Measurements from ENCODE around the gene SSTR3.
"Not testable (repeated sequence)": the region's sequence is repeated elsewhere in the genome, so short reads cannot be mapped to it uniquely, and the experiment has no call there.

SSTR3 gene

DNA sequence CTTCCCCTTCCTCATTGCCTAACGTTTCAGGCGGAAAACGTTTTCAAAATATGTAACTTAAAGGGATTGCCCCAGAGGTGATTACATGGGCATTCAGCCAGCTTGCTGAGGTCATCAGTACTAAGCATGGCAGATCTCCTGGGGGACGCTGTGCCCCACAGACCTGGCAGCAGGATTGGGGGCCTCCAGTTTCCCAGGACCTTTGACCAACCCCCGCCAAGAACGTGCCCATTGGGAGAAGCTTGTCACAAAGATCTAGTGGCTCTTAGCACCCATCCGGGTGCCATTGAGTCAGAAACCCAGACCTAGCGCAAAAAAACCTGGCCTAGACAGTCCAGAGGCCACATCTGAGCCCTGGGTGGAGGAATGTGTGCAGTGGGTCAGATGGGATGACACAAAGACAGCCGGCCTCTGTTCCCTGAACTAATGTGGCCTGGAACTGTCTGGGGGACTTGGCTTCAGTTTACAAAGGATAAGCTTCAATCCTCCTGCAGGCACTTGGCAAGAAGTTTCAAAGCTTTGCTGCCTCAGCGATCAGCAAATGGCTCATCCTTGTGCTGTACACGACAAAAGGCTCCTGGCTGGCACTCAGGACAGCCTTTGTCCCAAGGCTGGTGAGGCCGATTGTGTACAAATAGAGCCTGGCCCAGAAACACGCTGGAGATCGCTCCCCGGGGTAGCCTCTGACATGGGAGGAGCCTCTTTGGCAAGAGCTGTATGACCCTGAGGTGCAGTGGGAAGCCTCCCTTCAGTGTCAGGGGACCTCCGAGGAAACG, 33.7 kb downstream of the SSTR3 start:
- DNase-seq, result no peak
- Mint-ChIP-seq H3K4me3 (no peak overlapping the region), H3K27ac (no peak overlapping the region), H3K4me1 (peaks cover 50% of the 10 kb centered on the region), H3K9me3 (no peaks in the 10 kb centered on the region), H3K27me3 (no peaks in the 10 kb centered on the region)
- no peak for ATAC-seq

DNA sequence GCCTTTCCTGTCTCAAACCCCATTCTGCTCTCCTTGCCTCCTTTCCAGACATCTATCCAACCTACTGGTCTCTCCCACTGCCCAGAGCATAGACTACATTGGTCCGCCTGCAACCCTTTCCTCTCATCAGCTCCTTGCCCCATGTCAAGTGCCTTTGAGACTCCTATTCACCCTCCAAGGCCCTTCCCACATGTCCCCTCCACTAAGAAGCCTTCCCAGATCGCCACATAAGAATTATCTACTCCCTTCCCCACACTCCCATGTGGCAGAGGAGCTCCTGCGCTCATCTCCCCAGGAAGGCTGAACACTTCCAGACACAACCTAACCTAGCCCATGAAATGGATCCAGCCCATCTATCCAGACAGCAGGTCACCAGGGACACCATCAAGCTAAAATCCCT, 34.5 kb downstream of the SSTR3 start:
- DNase-seq (no peak), ATAC-seq (no peak)
- Mint-ChIP-seq H3K27ac (peak overlapping the region; percentile 14 to 73), H3K4me1 (peaks cover 43% of the 10 kb centered on the region), H3K27me3 (no peaks in the 10 kb centered on the region), H3K9me3 (no peaks in the 10 kb centered on the region), H3K4me3 (no peak overlapping the region)

DNA sequence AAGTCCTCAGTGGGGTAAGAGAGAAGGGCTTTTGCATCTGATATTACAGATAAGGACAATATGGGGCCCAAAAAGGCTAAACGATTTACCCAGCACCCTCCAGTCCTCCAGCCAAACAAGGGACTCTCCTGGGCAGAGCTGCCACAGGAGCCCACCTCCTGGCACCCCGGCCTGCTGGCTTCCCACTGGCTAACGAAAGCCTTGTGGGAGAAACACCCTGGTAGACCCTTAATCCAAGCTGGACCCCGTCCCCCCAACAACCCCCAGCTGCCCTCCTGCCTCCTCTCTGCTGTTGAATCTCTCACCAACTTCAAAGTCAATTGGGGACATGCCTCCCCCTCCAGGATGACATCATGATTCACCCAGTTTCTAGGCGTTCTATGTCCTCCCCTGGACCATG, 35.1 kb downstream of the SSTR3 start:
- Mint-ChIP-seq H3K9me3 (no peaks in the 10 kb centered on the region), H3K4me3 (no peak overlapping the region), H3K4me1 (peaks cover 42% of the 10 kb centered on the region), H3K27me3 (no peaks in the 10 kb centered on the region), H3K27ac (peak overlapping the region in 1 of 2 donors; percentile 14)
- ATAC-seq (no peak), DNase-seq (no peak)

DNA sequence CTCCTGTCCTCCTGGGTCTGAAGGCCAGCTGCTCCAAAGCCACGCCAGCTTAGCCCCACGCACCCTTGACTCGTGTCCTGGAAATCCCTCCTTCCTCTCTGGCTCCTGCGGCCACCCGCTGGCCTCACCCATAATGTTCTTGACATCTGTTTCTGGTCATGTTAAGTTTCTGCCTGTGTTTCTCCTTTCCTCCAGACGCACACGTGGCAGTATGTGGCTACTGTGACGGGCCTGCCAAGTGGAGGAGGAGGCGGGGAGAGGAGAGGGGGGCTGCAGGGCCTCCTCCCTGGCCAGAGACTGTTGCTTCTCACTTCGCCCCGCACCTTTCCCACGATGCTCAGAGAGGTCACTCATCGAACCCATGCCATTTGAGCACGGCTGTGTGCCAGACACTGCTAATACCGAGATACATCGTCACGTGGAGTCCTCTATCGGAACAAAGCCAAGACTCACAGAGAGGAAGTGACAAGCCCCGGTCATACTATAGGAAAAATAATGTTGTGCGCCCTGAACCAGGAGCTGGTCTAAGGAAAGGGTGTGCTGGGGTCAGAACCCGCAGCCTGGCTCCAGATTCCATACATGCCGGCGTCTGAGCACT, 35.7 kb downstream of the SSTR3 start:
- Mint-ChIP-seq H3K4me3 (peak overlapping the region; percentile 40 to 47), H3K4me1 (peaks cover 36% of the 10 kb centered on the region), H3K9me3 (no peaks in the 10 kb centered on the region), H3K27ac (peak overlapping the region in 1 of 2 donors; percentile 83), H3K27me3 (no peaks in the 10 kb centered on the region)
- DNase-seq (no peak), ATAC-seq (peak; percentile 62)

DNA sequence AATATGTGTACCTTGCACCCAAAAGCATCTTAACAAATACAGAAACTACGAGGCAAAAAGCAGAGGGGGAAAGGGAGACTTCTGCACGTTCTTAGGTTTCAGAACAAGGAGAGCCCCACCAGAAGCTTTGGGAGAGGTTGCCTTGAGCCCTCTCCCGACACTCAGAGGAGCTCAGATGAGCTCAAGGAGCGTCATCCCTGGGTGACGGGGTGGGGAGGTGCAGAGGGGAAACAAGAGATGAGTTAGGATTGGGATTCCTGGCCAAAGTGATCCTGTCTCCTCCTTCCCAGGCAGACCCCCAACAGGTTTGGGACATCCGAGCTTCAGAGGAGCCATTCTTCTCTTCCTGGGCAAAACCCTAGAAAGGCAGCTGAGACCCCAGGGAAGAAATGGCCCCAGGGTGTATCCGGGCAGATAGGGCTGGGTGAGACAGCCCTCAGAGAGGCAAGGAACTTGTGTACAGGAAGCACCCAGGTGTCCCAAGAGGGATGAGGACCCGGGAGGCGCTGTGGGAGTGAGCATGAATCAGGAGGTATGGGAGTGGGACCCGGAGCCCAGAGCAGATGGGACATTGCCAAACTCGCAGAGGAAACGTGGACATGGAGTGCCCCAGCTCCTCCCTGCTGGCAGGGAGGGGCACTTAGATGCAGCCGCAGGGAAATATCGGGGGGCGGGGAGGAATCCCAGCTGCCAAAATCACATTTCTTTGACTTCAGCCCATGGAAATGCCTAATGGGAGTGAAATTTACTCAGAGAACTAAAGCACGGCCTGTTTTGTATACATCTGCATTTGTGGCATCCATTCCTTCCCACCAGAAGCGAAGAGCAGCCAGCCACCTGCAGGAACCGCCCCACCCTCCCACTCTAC, 36.6 kb downstream of the SSTR3 start:
- no peaks in the 10 kb centered on the region for H3K27me3 Mint-ChIP-seq
- no peak for DNase-seq
- H3K27ac Mint-ChIP-seq, result peak overlapping the region in 1 of 2 donors; percentile 48

DNA sequence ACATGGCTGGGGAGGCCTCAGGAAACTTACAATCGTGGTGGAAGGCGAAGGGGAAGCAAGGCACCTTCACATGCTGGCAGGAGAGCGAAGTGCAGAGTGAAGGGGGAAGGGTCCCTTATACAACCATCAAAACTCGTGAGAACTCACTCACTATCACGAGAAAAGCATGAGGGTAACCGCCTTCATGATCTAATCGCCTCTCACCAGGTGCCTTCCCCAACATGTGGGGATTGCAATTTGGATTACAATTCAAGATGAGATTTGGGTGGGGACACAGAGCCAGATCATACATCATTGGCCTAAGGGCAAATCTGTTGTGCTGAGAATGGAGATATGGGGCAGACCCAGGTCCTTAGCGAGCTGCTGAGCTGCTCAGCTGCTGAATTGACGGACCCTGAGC, 37.3 kb downstream of the SSTR3 start:
- Mint-ChIP-seq H3K4me3 (no peak overlapping the region), H3K27ac (peak overlapping the region in 1 of 2 donors; percentile 5), H3K9me3 (no peaks in the 10 kb centered on the region), H3K27me3 (no peaks in the 10 kb centered on the region), H3K4me1 (peaks cover 42% of the 10 kb centered on the region)
- DNase-seq (no peak), ATAC-seq (no peak)

More for the DNA sequence above, 36.6 kb downstream of the SSTR3 start:
- Mint-ChIP-seq H3K4me3 (no peak overlapping the region), H3K4me1 (peaks cover 42% of the 10 kb centered on the region), H3K9me3 (no peaks in the 10 kb centered on the region)
- no peak for ATAC-seq

DNA sequence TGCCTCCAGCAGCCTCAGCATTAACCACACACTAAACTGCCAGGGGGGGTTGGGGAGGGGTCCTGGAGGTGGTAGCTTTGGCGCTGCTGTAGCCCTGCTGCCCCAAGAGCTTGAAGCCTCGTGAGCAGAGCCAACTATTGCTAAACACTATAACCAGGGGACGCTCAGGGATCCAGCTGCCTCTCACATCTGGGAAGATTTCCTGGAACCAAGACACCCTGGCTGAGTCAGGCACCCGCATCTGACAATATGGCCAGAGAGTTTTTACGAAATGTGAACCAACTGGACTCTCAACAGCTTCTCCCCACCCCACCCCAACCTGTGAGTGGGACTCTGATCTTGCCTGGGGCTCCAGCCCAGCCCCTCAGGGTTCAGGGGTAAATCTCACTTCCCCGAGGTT, 38.6 kb downstream of the SSTR3 start:
- no peaks in the 10 kb centered on the region for H3K9me3 Mint-ChIP-seq
- DNase-seq (no peak), ATAC-seq (no peak)
- no peak overlapping the region for H3K27ac Mint-ChIP-seq
- H3K27me3 Mint-ChIP-seq, result no peaks in the 10 kb centered on the region
- peaks cover 54% of the 10 kb centered on the region for H3K4me1 Mint-ChIP-seq
- no peak overlapping the region for H3K4me3 Mint-ChIP-seq

DNA sequence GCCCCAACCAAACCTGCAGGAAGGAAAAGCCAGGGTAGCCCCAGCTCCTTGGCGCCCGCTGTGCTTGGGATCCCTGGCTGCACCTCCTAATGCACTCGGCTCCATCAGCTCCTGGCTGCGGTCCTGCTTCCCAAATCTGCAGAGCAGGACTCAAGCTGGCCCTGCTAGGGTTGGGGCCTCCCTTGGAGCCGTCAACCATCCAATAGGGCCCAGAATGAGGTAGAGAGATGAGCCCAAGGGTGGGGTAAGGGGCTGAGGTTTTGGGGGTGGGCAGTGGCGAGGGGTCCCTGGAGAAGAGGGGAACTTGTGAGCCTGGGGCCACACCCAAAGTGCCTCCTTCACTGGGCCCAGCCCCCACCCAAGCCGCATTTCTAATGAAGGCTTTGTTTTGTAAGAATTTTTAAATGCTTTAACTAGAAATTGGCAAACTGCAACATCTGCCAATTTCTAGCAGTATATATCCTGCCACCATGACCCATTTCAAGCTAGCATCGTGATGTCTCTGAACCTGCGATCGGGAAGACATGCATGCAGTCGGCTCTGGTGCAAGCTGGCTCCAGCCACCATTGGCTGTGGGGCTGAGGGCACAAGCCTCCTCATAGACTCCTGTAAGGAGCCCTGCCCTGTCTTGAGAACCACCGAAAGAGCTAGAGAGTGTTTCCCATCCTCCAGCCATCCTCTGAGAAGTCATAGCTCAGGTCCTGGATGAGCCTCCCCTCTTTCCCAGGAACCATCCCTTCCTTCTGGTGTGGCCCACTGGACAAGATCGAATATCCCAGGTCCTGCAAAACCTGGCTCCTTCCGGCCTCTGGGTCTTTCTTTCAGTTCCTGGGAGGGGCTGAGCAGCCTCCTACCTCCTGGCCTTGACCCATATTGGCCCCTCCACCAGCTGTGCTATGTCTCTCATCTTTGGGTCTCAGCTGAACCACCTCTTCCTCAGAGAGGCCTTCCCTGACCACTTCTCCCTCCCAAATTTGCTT, 39.7 kb downstream of the SSTR3 start:
- Mint-ChIP-seq H3K9me3 (no peaks in the 10 kb centered on the region), H3K4me1 (peaks cover 58% of the 10 kb centered on the region), H3K27ac (no peak overlapping the region), H3K27me3 (no peaks in the 10 kb centered on the region), H3K4me3 (no peak overlapping the region)
- DNase-seq (no peak), ATAC-seq (no peak)

DNA sequence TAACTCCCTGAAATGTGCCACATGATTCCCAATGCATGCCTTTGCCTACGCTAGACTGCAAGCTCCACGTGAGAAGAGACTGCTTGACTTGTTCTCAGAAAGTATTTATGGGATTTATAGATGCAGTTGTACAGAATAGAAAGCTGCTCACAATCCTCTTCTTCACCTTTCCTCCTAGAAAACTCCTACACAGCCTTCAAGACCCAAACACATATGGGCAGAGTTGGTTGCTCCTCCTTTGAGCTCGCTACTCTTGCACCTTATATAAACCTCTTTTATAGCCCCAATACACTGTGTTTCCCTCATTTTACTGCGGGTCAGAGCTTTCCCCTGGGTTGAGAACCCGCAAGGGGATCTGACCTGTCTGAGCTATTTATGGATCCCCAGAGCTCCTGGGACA, 40.6 kb downstream of the SSTR3 start:
- H3K27ac Mint-ChIP-seq, result no peak overlapping the region
- H3K9me3 Mint-ChIP-seq, result no peaks in the 10 kb centered on the region
- DNase-seq (no peak), ATAC-seq (no peak)
- no peak overlapping the region for H3K4me3 Mint-ChIP-seq
- no peaks in the 10 kb centered on the region for H3K27me3 Mint-ChIP-seq
- H3K4me1 Mint-ChIP-seq, result peaks cover 58% of the 10 kb centered on the region

DNA sequence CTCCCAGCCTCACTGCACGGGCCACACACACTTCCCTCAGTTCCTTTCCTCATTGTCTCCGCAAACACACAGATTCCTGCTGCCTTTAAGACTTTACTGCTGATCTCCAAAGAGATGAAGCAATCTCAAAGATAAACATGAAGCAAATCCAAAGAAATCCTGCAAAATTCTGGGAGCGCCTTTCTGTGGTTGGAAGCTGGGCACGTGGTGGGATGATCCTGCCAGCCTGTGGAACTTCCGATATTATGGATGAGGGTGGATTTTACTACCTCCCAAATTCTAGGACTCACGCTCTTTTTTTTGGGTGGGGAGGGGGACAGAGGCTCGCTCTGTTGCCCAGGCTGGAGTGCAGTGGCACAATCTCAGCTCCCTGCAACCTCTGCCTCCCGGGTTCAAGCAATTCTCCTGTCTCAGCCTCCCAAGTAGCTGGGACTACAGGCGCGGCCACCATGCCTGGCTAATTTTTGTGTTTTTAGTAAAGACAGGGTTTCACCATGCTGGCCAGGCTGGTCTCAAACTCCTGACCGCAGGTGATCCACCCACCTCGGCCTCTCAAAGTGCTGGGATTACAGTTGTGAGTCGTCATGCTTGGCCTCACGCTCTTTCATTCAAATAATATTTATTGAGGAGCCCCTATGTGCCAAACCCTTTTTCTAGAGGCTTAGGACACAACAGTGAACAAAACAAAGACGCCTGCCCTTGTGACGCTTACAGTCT, 41.4 kb downstream of the SSTR3 start:
- H3K27ac Mint-ChIP-seq, H3K9me3 Mint-ChIP-seq, ATAC-seq, DNase-seq, H3K4me3 Mint-ChIP-seq, H3K27me3 Mint-ChIP-seq: not testable (repeated sequence)
- peaks cover 58% of the 10 kb centered on the region for H3K4me1 Mint-ChIP-seq

DNA sequence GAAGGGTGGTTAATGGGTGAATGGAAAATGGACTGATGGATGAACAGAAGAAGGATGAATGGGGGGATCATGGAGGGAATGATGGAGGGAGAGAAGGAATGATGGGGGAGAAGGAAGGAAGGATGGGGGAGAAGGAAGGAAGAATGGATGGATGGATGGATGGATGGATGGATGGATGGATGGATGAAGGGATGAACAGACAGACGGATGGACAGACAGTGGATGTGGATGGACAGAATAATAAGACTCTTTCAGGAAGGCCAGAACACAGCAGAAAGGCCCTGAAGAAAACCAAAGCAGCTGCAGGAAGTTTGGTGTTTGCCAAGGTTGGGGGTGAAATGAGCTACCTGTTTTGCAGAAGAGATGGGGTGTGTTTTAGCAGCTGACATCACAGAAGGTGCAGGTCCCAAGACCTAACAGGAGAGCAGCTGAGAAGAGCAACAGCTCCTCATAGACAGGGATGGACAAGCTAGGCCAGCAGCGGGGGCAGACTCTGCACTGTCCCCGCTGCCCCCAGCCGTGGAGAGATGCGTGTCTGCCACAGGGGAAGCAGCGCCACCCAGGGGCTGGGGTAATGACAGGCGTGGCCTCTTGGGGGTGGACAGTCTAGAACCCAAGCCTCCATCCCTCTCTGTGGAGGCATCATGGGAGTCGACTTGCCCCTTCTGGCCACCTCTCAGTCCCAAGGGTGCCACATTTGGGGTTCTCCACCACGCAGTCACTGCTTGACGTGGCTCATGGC, 42.2 kb downstream of the SSTR3 start:
- Mint-ChIP-seq H3K4me1 (peaks cover 60% of the 10 kb centered on the region), H3K9me3 (no peaks in the 10 kb centered on the region), H3K27me3 (no peaks in the 10 kb centered on the region), H3K4me3 (no peak overlapping the region), H3K27ac (peak overlapping the region in 1 of 2 donors; percentile 31)
- DNase-seq, result no peak
- no peak for ATAC-seq

DNA sequence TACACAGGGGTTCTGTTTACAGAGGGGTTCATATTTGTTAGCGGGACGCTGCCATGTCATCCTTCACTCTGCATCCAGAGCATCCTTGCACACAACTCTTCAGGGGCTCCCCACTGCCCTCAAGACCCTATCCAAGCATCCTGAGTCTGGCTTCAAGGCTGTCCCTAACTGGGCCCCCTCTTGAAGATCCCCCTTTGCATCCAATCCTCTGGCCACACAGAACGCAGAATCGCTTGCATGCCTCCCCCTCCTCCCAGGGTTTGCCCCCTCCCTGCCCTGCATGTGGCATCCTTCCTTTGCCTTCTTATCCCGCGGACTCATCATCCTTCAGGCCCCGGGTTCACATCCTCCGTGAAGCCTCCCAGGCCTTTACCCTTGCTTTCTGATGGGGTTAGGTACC, 42.9 kb downstream of the SSTR3 start:
- H3K27ac Mint-ChIP-seq, result no peak overlapping the region
- H3K4me3 Mint-ChIP-seq, result no peak overlapping the region
- H3K27me3 Mint-ChIP-seq, result no peaks in the 10 kb centered on the region
- peaks cover 67% of the 10 kb centered on the region for H3K4me1 Mint-ChIP-seq
- DNase-seq (no peak), ATAC-seq (no peak)
- H3K9me3 Mint-ChIP-seq, result no peaks in the 10 kb centered on the region

DNA sequence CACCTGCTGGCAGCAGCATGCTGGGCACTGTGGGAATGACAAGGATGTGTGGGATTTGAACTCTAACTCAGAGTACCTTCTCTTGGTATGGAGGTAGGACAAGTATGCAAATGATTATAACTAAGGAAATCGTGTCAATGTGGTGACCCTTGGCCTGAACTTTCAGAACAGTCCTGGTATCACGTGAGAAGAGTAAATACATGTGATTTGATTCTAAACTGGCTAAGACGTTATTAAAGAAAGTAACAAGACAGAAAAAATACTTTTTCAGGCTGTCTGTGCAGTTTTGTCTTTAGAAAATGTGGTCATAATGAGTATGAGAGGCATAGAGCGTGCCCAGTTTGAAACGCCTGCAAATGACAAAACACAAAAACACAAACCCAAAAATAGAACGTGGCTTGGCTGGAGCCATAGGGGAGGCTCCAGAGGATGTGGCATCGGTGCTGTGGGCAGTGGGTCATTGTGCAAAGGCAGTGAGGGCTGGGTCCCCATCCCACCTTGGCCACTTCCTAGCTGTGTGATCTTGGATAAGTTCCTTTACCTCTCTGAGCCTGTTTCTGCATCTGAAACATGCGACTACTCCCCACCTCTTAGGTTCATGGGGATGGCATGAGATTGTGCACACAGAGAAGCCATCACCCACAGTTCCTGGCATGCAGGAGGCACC, 44.2 kb downstream of the SSTR3 start:
- H3K4me3 Mint-ChIP-seq, result peak overlapping the region; percentile 78 to 85
- no peak for DNase-seq
- peaks cover 80% of the 10 kb centered on the region for H3K4me1 Mint-ChIP-seq
- no peaks in the 10 kb centered on the region for H3K27me3 Mint-ChIP-seq
- H3K9me3 Mint-ChIP-seq, result no peaks in the 10 kb centered on the region
- no peak for ATAC-seq
- peak overlapping the region in 1 of 2 donors; percentile 1 for H3K27ac Mint-ChIP-seq

Data from stimulated activated naive CD8-positive, alpha-beta T cell treated with anti-CD3 and anti-CD28 coated beads, Interleukin-15, amount 100 ng/mL, for 72 hours (primary cell).